SK-N-SH (cell line): ENCODE data around the gene SLC6A9. TPM values are rescaled to one million over a fixed set of nuclear protein-coding genes. Genes with fewer than 3 reads are reported as not detected.

Source experiments
- CTCF ChIA-PET: fragments of 300-600, 350-600 bp; formaldehyde crosslinking; extraction: SDS; loops from one replicate; lab custom pipeline; 2021; lab: Yijun Ruan, JAX
- POLR2A ChIA-PET: fragments of 350-600 bp; sonication (Branson Sonifier 250); formaldehyde crosslinking; extraction: SDS; loops from one replicate; lab custom pipeline; 2020; ENCODE audit warnings: antibody characterized with exemption, inconsistent platforms; lab: Yijun Ruan, JAX
- DNase-seq: peaks from one replicate; pipeline ENCODE4 v3.0.0; 2012
- H2AFZ ChIP-seq: fragments of 200-600 bp; sonication (generic); 2 replicates; pipeline ENCODE4 v1.8.1; 2016; ENCODE audit warnings: antibody characterized with exemption, mild to moderate bottlenecking, low read depth
- H3F3A ChIP-seq: fragments of 200-600 bp; sonication (generic); replicated peaks from 2 replicates; pipeline ENCODE3; 2016; ENCODE audit warnings: antibody characterized with exemption, mild to moderate bottlenecking; ENCODE audit not compliant: insufficient read depth
- H3K27ac ChIP-seq, 2 experiments: fragments of 200-500 bp in 1 of 2; fragments of 200-600 bp in 1 of 2; sonication (Bioruptor generic) in 1 of 2; sonication (generic), shearing (Covaris generic) in 1 of 2; 2 replicates each; pipeline versions ENCODE4 v1.5.1 to v1.6.1; 2014 to 2016; ENCODE audit warnings: low read depth in 2 of 2, inconsistent platforms in 1 of 2, low read length in 1 of 2, mild to moderate bottlenecking in 1 of 2, mixed read lengths in 1 of 2
- H3K27me3 ChIP-seq: fragments of 200-600 bp; sonication (generic), shearing (Covaris generic); 2 replicates; pipeline ENCODE4 v1.6.1; 2016; ENCODE audit warnings: mixed run types; ENCODE audit not compliant: insufficient read depth
- H3K36me3 ChIP-seq, 2 experiments: fragments of 200-500 bp in 1 of 2; fragments of 200-600 bp in 1 of 2; sonication (Bioruptor generic) in 1 of 2; sonication (generic) in 1 of 2; replicated peaks in 1 of 2; 2 replicates each; pipeline versions ENCODE3 to v1.5.1; 2014 to 2016; ENCODE audit warnings: low read length in 1 of 2, mild to moderate bottlenecking in 1 of 2; ENCODE audit not compliant: insufficient read depth in 2 of 2, control insufficient read depth in 1 of 2
- H3K4me1 ChIP-seq, 2 experiments: fragments of 200-500 bp in 1 of 2; fragments of 200-600 bp in 1 of 2; sonication (Bioruptor generic) in 1 of 2; sonication (generic), shearing (Covaris generic) in 1 of 2; 2 replicates each; pipeline versions ENCODE4 v1.5.1 to v1.6.1; 2014 to 2016; ENCODE audit warnings: low read depth in 1 of 2, low read length in 1 of 2, mixed run types in 1 of 2; ENCODE audit not compliant: insufficient read depth in 2 of 2, control insufficient read depth in 1 of 2
- H3K4me2 ChIP-seq: fragments of 200-600 bp; sonication (generic), shearing (Covaris generic); 2 replicates; pipeline ENCODE4 v1.6.1; 2017; ENCODE audit warnings: mixed run types
- H3K4me3 ChIP-seq, 2 experiments: fragments of 200-500 bp in 1 of 2; fragments of 200-600 bp in 1 of 2; sonication (Bioruptor generic) in 1 of 2; sonication (generic), shearing (Covaris generic) in 1 of 2; 2 replicates each; pipeline versions ENCODE4 v1.5.1 to v1.8.1; 2014 to 2016; ENCODE audit warnings: low read depth in 2 of 2, inconsistent platforms in 1 of 2, low read length in 1 of 2, mild to moderate bottlenecking in 1 of 2, mixed read lengths in 1 of 2, moderate library complexity in 1 of 2
- H3K79me2 ChIP-seq: fragments of 200-600 bp; sonication (generic); 2 replicates; pipeline ENCODE4 v1.8.1; 2017; ENCODE audit warnings: mild to moderate bottlenecking; ENCODE audit not compliant: insufficient read depth
- H3K9ac ChIP-seq: fragments of 200-600 bp; sonication (generic); 2 replicates; pipeline ENCODE4 v1.6.1; 2017; ENCODE audit warnings: mixed run types
- H3K9me2 ChIP-seq: fragments of 200-600 bp; sonication (generic); 2 replicates; pipeline ENCODE4 v1.6.1; 2017; ENCODE audit warnings: mixed run types
- H3K9me3 ChIP-seq: fragments of 200-600 bp; sonication (generic); 2 replicates; pipeline ENCODE4 v1.6.1; 2017; ENCODE audit warnings: mixed run types, mild to moderate bottlenecking, moderate library complexity
- H4K20me1 ChIP-seq: fragments of 200-600 bp; sonication (generic); 2 replicates; pipeline ENCODE4 v1.6.1; 2017; ENCODE audit warnings: mild to moderate bottlenecking, mixed run types; ENCODE audit not compliant: insufficient read depth
- ELF1 ChIP-seq: IDR thresholded peaks from 2 replicates; pipeline ENCODE4 v1.4.0; 2012
- FOXM1 ChIP-seq: IDR thresholded peaks from 2 replicates; pipeline ENCODE4 v1.4.0; 2012; ENCODE audit warnings: low read depth, mild to moderate bottlenecking
- GATA2 ChIP-seq: sonication (generic); formaldehyde crosslinking; IDR thresholded peaks from 2 replicates; pipeline ENCODE4 v1.5.0; 2020; ENCODE audit warnings: mild to moderate bottlenecking, missing genetic modification reagents
- MAX ChIP-seq: IDR thresholded peaks from 2 replicates; pipeline ENCODE4 v1.4.0; 2012; ENCODE audit warnings: low read depth
- MEF2A ChIP-seq: IDR thresholded peaks from 2 replicates; pipeline ENCODE4 v1.4.0; 2012; ENCODE audit warnings: low read depth, borderline replicate concordance
- MXI1 ChIP-seq: IDR thresholded peaks from 2 replicates; pipeline ENCODE4 v1.6.1; 2012; ENCODE audit warnings: mild to moderate bottlenecking, low read depth, low read length, improper control_type of control experiment
- NRF1 ChIP-seq: IDR thresholded peaks from 2 replicates; pipeline ENCODE4 v1.6.1; 2012; ENCODE audit warnings: low read depth, mild to moderate bottlenecking, low read length
- POLR2AphosphoS5 ChIP-seq: IDR thresholded peaks from 2 replicates; pipeline ENCODE4 v1.6.1; 2012; ENCODE audit warnings: low read depth, low read length
- SMC3 ChIP-seq: IDR thresholded peaks from 2 replicates; pipeline ENCODE4 v1.6.1; 2012; ENCODE audit warnings: low read depth, low read length, improper control_type of control experiment
- USF1 ChIP-seq: IDR thresholded peaks from 2 replicates; pipeline ENCODE4 v1.4.0; 2012; ENCODE audit warnings: low read depth, borderline replicate concordance
- WGBS: methylation state at CpG from one replicate; pipeline ENCODE4 v1.1.6; 2017; ENCODE audit warnings: low lambda C conversion rate; 5-methylcytosine and 5-hydroxymethylcytosine counted together
- polyA plus RNA-seq, 3 experiments: library from polyadenylated mRNA; depleted of rRNA; stranded (reverse); fragments of >200 nt; gene quantifications; 2 replicates each; pipeline ENCODE4 v1.2.3, GENCODE V29; 2012

SLC6A9 gene
- polyA plus RNA-seq, 1 of the 3 experiments (the other 2 are of a cell fraction): 3.9 TPM

GRCh38 chr1:44035726-44036408 is 4.6 kb upstream of the SLC6A9 start:
- CTCF ChIA-PET: interaction anchor here (0.9 to 25.6 kb wide), 31 partner anchors 10 to 567 kb away, joined by 3 to 598 read pairs (median 4); partner anchors contain the start of genes ATP6V0B, CCDC24 and IPO13
- no peak overlapping the region for H3K9ac ChIP-seq
- peak; percentile 64 for DNase-seq

GRCh38 chr1:44034976-44035716 is 3.9 kb upstream of the SLC6A9 start:
- POLR2A ChIA-PET: no interaction called here
- H3K4me3 ChIP-seq: no peak overlapping the region
- CTCF ChIA-PET: interaction anchor here (1.0 to 25.6 kb wide), 13 partner anchors 10 to 506 kb away, joined by 3 to 598 read pairs (median 9); partner anchors contain the start of genes ATP6V0B, CCDC24 and IPO13
- no peaks in the 10 kb centered on the region for H4K20me1 ChIP-seq
- H3F3A ChIP-seq: peaks cover 19% of the 10 kb centered on the region
- no peak overlapping the region for H2AFZ ChIP-seq
- H3K4me2 ChIP-seq: no peak overlapping the region
- H3K9me2 ChIP-seq: no peaks in the 10 kb centered on the region
- no peaks in the 10 kb centered on the region for H3K36me3 ChIP-seq
- H3K27ac ChIP-seq: 0 out of 4 replicates have a peak overlapping the region, but pooled peaks of 1 of the 2 experiments have one; percentile 23
- H3K4me1 ChIP-seq: peaks cover 16 to 40% of the 10 kb centered on the region in 2 experiments; a peak in 3 of 4 replicates
- no peaks in the 10 kb centered on the region for H3K27me3 ChIP-seq
- DNase-seq: peak; percentile 7
- no peak overlapping the region for H3K9ac ChIP-seq
- no peaks in the 10 kb centered on the region for H3K79me2 ChIP-seq
- TF ChIP-seq SMC3 (no peak), USF1 (no peak), ELF1 (no peak), NRF1 (no peak), FOXM1 (no peak), GATA2 (CRISPR knock-in tag) (no peak), MAX (no peak), POLR2AphosphoS5 (no peak), MXI1 (no peak)
- TF ChIP-seq, all 33 proteins: peak for 0
- H3K9me3 ChIP-seq: no peaks in the 10 kb centered on the region
- WGBS: 66% methylated on average over 4 of the region's 11 CpGs

More at GRCh38 chr1:44035726-44036408, 4.6 kb upstream of the SLC6A9 start:
- Histone ChIP-seq H3F3A (peaks cover 19% of the 10 kb centered on the region), H3K4me2 (no peak overlapping the region), H3K27ac (peak overlapping the region in 1 of 2 experiments; percentile 74; a peak in 2 of 4 replicates), H2AFZ (no peak overlapping the region), H3K4me3 (no peak overlapping the region), H3K4me1 (peaks cover 16 to 40% of the 10 kb centered on the region in 2 experiments; a peak in 3 of 4 replicates), H4K20me1 (no peaks in the 10 kb centered on the region), H3K9me2 (no peaks in the 10 kb centered on the region), H3K79me2 (no peaks in the 10 kb centered on the region)
- 74% methylated on average over 6 of the region's 8 CpGs for WGBS
- TF ChIP-seq GATA2 (CRISPR knock-in tag): peak; percentile 61; the same call in 1 of the 2 replicates
- TF ChIP-seq MEF2A: no peak
- TF ChIP-seq, all 33 proteins: peak for 1
- no peaks in the 10 kb centered on the region for H3K36me3 ChIP-seq
- H3K9me3 ChIP-seq: no peaks in the 10 kb centered on the region
- no peaks in the 10 kb centered on the region for H3K27me3 ChIP-seq
- POLR2A ChIA-PET: no interaction called here
